Hematopoietic multipotent progenitor cell treated with erythropoietin and hydrocortisone succinate and interleukin-3 and kit ligand, for 17 days (in vitro differentiated cells): ENCODE data around the gene KCNIP4.
A peak's percentile ranks its signal among the peaks of the same experiment; 100 is the strongest.
"Not testable (repeated sequence)": the region's sequence is repeated elsewhere in the genome, so short reads cannot be mapped to it uniquely, and the experiment has no call there.

Experiments used
- DNase-seq: peaks from one replicate; pipeline ENCODE4 v3.0.0-alpha.2; 2015; ENCODE audit warnings: low spot score

KCNIP4 gene

DNA sequence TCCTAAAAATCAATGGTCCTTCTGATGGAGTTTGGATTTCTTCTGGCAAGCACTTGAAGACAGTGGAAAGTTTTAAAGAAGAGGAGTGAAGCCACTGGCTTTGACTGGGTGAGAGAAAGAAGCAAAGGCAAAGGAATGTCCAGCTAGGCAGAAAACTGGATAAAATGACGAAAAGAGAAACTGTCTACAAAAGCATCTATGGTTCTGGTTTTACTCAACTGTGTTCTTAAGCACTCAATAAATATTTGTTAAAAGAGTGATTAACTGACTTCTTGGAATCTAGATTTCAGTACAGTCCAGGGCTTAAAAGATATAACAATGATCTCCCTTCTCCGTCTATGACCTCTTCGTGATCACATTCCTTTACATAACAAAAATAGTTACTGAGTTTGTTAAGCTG, 1195.9 kb downstream of the KCNIP4 start:
- no peak for DNase-seq

DNA sequence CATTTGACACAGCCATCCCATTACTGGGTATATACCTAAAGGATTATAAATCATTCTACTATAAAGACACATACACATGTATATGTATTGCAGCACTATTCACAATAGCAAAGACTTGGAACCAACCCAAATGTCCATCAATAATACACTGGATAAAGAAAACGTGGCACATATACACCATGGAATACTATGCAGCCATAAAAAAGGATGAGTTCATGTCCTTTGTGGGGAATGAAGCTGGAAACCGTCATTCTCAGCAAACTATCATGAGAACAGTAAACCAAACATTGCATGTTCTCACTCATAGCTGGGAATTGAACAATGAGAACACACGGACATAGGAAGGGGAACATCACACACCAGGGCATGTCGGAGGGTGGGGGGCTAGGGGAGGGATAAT, 1202.6 kb downstream of the KCNIP4 start:
- not testable (repeated sequence) for DNase-seq

DNA sequence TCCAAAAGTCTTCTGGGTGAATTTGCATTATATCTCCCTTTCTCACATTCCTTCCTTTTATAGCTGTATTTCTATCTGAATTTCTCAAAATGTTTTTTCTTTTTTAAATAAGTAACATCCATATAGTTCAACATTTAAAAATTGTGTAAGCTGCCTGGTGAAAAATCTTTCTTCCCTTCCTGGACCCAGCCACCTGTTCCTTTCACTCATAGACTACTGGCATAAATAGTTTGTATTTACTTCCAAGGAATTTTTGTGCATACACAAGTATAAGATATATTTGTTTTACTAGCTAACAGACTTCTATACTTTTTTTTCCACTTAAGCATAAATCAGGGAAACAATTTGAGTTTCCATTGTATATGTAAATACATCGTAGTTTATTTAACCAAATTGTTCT, 1212.6 kb downstream of the KCNIP4 start:
- DNase-seq: no peak

DNA sequence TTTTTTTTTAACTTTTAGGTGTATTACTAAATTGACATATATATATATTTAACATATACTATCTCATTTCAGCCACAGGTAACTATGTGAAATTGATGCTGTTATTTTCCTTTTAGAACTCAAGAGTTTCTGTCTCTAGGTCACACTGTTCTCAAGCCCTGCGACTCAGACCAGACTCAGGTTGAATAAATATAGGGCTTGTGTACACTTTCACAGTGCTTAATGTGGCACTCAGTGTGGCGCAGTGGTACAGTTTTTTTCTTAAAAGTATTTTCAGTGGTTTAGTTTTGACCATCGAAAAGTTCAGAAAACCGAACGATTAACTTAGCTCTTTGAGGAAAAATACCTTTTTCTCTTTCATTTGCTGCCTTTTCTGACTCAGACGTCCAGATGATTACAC, 1223.7 kb downstream of the KCNIP4 start:
- no peak for DNase-seq

DNA sequence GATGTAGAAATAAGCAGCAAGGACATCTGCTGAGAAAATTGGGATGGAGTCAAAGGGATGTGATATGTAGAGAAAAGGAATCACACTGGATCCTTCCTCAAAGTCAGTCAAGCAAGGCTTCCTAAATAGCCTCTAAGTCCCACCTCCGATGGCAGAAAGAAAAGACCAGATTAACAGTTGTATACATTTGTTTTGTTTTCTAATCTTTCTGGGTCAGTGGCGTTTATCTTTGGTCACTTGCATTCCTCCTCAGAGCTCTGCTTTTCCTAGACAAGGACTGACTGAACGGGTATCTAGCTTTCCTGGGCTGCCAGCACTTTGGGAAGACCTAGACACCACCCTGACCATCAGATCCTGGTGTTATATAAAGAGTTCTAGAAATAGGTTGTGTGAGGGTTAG, 1225.1 kb downstream of the KCNIP4 start:
- no peak for DNase-seq

DNA sequence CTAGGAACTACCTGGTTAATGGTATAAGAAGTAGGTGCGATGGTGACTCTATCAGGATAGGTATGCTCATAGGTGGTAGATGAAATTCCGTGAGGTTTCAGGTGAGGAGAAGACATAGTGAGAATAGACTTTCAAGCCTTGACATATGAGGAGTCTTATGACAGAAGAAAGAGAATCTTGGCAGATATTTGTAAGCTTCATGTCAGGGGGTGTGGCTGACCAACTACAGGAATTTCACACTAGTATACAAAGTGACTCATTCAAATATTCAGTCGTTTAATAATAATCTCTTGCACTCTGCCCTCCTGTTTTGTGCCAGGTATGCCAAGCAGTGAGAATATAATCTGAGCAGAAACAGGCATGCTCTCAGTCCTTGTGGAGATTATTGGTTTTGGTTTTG, 1225.6 kb downstream of the KCNIP4 start:
- DNase-seq: no peak

DNA sequence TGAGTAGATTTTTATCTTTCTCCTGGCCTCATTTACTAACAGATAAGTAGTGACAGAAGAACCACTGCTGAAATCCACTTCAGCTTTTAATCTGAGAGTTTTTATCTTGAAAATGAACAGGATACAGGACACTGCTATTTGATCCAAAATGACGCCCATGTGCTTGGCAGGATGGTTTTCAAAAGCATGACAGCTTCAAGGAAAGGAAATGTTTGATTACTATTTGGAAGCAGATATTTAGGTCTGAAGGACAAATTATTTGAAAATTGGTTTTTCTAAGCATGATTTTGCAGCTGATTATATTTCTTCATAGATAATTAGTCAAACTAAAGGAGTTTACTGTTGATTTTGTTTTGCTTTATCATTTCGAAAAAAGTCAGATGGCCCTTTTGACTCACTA, 1237.2 kb downstream of the KCNIP4 start:
- DNase-seq: no peak

DNA sequence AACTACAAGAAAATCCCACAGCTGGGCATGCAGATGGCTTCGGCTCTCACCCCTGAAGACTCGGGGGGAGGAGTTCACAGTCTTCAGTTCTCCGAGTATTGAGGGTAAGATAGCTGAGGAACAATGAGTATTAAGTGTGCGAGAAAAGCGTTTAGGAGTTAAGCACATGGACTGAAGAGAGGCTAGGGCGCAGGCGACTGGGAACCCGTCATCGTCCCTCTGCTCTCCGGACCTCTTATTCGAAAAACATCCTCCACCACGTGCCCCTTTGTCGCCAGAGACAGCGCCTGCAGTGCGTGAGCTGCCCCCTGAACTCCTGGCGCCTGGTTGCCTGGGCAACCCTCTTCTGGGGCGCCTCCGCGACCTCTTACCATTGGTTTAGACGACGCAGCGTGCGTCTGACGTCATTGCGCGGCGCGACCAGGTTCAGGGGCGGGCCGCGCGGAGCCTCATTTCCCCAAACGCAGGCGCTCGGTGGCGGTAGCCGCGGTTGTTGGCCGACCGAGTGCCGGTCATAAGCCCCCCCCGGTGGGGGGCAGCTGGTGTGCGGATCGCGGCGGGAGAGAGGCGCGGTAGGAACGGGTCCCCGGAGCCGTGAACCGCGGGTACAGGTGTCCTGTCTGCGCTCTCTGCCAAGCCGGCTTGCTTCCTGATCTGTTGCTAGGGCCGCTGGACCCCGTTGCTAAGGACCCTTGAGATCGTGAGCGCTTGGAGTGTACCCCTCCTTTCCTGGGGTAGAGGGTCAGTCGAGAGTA, 1248.4 kb downstream of the KCNIP4 start, which contains the start of gene PACRGL:
Gene PACRGL, plus strand, starts transcription at position 452 of the 755 bp plus-strand sequence. CDS start 4,024 bp downstream, outside the sequence.
- peak; percentile 87 for DNase-seq

DNA sequence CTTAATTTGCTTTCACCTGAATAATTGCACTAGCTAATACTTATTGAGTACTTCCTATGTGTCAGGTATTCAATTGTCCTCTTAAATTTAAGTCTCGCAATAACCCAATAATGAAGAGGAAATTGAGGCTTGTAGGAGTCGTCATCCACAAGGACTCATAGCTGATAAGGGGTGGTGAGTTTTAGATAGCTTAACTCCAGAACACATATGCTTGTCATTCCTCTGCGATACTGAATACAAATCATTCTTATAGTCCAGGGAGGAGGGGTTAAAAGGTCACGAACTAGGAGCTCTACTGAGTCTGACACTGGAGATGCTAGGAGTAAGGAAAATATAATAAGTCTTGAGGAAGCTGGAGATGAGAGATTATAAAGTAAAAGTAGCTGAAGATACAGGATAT, 1249.8 kb downstream of the KCNIP4 start:
- DNase-seq: no peak

DNA sequence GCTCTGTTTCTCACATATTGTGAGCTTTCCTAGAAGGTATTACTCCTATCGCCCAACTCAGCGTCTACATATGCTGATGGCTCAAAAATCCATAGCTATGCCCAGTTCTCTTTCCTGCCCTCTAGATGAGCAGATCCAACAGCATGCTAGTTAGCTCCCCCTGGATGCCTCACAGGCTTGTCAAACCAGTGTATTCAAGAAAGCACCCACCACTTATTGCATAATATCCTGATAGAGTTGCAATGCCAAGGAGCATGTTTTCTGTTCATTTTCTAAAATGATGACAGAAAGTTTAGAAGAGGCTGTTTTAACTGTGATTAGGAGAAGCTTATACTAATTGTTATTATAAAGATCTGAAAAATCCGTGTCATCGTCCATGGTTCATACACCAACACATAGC, 1250.2 kb downstream of the KCNIP4 start:
- no peak for DNase-seq

DNA sequence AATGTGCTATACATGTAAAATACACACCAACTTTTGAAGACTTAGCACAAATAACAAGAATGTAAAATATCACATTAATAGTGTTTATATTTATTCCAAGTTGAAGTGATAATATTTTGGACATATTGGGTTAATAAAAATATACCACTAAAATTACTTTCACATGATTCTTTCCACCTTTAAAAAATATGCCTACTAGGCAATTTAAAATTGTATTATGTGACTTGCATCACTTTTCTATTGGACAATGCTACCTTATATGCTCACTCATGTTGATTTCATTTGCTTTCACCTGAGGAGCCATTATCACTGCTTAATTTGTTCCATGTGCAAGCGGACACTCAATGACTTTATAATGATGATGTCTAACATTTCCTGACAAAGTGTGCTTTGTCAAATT, 1251.8 kb downstream of the KCNIP4 start:
- no peak for DNase-seq

DNA sequence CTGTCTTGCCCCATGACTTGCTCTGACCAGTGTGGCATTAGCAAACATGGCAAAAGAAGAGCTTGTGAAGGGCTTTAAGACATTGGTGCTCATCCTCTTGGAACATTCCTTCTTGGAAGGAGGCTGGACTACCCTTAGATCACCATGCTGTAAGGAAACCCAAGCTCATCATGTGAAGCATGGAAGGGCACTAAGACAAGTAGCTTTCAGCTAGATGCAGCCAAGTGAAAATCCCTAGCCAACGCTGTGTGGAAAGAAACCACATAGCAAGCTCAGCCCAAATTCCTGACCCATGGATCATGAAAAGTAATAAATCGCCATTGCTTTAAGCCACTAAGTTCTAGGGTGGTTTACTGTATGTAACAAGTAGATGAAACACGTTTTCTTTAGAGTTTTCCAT, 1260.7 kb downstream of the KCNIP4 start:
- no peak for DNase-seq

DNA sequence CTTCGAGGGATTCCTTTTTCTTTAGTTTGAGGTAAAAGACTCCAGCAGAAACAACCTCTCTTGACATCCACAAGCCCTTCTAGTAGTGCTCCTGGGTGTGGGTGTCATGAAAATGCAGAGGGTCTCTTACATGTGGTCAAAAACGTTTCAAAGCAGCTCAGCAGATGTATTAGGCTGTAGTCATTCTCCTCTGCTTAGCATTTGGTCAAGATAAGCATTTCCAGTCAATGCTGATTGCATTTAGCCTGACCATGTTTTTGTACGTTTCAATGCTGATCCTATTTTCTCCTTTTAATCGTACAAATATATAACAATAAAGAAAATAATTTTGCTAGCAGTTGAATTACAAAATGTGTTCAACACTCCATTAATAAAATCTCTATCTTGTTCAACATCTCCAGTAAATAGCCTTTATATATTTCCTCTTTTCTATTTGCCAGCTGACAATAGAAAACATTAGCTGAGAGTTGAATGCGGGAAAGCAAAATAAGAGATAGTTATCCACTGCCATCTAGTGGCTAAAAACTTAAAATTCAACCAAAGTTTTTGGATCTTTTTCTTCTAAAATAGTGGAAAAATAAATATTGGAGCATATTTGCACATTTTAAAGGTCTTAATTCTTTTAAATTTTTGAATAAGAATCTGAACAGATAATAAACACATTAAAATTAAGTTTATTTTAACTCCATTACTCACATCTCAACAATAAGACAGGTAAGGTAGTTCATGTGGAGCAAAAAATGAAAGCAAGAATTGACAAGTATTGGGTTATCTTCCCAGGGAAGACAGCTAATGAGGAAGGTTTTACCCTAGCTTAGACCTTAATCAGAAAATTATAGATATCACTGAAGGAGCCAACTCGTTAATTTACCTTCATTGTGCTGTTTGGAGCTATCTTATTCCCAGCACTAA, 1263.5 kb downstream of the KCNIP4 start:
- DNase-seq: peak; percentile 17

DNA sequence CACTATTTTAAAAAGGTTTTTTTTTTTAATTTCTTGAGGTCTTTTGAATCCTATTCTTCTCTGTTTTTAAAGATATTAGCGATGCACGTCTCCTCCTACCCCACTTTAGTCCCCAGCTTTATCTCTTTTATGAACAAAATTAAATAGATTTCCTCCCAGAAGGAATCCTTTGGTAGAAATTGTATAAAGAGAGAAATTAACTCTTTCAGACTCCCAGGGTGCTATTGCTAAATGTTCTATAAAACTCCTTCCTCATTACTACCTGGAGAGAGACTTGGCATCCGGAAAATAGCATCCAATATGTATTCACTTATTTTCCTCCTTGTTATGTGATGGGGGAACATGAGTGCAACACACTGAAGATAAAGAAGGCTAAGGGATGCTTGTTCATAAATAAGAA, 1264.8 kb downstream of the KCNIP4 start:
- no peak for DNase-seq

DNA sequence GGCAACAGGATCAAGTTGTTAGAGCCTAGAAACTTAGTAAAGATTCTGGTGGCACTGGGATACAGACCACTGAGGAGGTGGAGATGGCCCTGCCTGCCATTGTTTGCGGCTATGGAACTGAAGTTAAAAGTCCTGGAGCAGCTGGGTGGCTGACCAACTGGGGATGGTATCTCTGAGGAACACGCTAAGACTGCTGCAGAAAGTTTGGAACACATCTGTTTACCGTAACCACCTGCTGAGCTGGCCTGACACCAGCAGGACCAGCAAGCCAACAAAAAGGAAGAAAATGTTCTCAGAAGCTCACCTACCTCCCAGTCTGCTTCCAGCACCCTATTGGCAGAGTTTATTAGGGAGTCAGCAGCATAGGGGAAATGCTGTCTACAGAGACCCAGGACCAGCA, 1265.7 kb downstream of the KCNIP4 start:
- DNase-seq: no peak

DNA sequence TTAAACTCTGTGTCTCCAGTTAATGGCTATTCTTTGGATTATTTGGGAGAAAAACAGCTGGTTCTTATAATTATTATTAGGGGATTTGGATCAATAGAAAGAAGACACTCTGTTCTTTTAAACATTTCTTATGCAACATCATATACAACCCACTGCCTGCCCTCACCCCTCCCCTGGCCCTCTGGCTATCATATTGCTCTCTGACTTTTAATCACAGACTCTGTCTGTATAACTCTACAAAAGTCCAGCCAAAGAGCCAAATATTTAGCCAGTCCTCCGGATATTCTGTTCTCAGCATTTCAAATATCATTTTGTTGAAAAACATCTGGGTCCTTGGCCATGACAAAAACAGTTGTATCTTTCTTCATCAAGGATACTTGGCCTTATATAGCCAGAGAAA, 1267.3 kb downstream of the KCNIP4 start:
- no peak for DNase-seq

DNA sequence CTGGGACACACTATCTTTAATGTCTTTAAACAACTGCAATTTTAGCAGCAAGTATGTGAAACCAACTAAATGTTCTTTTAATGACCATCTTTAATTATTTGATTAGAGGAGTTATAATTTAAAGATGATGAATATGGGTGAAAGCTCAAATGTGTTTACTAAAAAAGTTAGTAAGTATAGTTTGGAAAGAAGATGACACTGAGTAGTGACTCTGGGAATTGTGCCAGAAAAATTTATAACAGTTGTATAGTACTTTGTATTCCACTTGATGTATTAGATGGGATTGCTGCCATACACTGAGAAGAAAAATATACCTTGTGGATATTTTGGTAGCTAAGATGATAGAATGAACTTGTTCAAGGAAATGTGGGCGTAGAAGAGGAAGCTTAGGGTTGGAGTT, 1267.8 kb downstream of the KCNIP4 start:
- no peak for DNase-seq

DNA sequence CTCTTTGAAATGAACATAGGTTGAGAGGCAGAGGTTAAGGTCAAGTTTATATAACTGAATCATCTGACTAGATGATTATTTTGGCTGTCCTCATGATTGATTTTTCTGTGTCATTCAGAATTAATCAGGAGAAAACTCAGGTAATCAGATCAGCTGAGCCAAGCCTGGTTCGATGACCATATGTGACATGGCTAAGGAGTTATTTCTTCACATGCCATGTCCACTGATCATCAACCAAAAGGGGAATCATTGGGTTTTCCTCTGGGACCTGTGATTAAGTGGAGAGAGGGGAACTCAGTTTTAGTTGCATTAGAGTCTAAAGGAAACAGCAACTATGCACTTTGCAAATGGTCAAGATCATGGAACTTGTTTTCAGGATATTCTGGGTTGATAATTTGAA, 1268.6 kb downstream of the KCNIP4 start:
- DNase-seq: no peak
